Effector CD4-positive, alpha-beta T cell (primary cell): ENCODE measurements around the gene ZNF770.

Source experiments
- DNase-seq: peaks from one replicate; pipeline ENCODE4 v3.0.0-alpha.2; 2020
- total RNA-seq: gene quantifications from one replicate; lab custom pipeline; 2026; lab: John Stamatoyannopoulos, UW

ZNF770 gene, protein sequence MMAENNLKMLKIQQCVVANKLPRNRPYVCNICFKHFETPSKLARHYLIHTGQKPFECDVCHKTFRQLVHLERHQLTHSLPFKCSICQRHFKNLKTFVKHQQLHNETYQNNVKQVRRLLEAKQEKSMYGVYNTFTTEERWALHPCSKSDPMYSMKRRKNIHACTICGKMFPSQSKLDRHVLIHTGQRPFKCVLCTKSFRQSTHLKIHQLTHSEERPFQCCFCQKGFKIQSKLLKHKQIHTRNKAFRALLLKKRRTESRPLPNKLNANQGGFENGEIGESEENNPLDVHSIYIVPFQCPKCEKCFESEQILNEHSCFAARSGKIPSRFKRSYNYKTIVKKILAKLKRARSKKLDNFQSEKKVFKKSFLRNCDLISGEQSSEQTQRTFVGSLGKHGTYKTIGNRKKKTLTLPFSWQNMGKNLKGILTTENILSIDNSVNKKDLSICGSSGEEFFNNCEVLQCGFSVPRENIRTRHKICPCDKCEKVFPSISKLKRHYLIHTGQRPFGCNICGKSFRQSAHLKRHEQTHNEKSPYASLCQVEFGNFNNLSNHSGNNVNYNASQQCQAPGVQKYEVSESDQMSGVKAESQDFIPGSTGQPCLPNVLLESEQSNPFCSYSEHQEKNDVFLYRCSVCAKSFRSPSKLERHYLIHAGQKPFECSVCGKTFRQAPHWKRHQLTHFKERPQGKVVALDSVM
- 82.9 reads per million, percentile 79 among the genes with 10 or more reads in this experiment for total RNA-seq

DNA sequence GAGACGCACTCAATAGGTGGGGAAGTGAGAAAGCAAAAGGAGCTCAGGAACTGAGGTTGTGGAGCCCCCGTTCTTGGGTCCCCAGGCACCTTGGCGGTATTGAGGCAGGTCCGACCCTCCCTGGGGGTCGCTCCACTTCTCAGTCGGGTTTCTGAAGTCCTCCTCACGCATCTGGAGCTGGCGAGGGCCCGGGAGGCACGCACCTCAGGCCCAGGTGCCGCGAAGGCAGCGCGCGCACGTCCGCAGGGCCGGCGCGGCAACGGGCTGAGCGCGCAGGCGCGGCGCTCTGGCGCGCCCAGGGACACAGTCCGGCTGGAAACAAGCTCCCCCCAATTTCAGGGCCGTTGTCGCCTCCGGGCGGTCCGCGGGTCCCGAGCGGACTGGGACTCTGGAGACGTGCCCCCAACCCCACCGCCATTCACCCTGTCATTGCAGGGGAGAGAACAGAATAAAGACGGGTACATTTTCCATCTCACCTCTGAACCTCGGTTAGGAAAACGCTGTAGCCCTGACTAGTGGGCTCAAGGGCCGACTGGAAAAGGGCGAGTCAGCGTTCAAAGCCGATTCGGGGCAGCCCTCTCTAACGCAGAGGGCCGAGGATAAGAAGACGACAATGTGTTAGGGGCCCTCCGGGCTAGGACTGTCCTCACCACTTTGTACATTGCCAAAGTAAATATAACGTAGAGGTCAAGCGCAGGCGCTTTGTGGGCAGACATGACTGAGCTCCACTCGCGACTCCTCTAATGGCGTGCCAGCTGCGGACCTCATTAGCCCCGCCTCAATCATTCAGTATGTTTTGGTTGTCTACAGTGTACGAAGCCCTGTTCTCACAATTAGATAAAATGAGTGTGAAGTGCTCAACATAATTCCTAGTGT lies at the start of gene ZNF770:
TSS of gene ZNF770 (minus strand) at position 261 of the 876 bp plus-strand sequence. CDS start 4,853 bp downstream, outside the sequence.
- DNase-seq: peak; percentile 70

DNA sequence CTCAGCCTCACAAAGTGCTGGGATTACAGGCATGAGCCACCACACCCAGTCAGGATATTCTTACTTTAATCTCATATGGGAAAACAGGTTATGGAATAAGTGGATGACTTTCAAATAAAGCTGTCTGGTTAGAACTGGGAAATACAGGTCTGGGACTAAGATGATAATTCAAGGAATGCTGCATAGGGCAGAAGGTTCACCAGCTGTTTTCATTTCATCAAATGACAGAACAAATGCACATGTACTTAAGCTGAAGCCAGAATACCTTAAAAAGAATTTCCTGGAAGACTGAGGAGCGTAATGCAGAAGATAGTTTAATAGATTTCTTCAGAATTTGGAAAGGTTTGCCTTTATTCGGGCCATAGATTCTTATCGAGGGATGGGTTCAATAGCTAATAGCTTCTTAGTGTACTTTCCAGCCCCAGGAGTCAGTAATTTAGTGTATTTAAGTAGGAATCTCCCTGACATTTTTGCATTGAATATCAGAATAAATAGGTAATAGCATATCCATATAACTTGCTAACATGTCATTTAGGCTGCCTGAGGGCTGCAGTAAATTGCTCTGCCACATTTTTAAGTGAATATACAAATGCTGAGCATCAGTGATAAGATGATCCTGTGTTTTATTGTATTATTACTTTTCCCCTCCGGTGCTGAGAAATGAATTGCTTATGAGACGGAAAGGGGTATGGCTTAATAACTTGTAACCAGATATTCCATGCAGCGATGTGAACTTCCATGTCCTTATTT lies 40.3 kb upstream of the ZNF770 start:
- no peak for DNase-seq

DNA sequence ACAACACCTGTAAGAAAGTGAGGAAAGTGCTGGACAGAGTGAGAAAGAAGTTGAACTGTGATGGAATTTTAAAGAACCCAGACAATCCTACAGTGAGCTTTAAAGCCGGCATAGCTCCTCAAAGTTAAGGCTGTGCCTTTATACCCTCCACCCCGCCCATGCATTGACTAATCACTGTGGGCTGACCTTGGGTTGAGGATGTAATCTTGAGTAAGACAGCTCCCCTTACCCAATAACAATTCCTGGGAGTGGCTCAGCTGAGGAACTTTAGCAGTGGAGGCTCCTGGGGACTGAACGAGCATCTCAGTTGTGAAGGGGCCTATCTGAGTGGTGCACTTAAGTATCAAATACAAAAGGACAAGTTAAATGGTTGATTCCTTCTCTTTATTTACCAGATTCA lies 35.7 kb upstream of the ZNF770 start:
- DNase-seq: no peak

DNA sequence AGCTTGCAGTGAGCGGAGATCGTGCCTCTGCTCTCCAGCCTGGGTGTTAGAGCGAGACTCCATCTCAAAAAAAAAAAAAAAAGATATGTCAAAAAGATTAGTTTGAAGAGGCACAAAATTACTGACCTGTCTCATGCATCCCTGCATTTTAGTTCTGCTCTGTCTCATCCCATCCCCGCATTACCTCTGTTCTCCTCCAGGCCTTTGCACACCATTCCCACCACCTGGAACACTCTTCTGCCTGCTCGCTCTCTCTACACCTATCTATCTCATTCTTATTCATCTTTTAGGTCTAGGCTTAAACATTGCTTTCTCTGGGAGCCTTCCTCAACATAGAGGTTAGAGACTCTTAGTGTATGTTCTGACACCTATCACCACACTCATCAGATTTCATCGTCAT lies 32.9 kb upstream of the ZNF770 start:
- no peak for DNase-seq

DNA sequence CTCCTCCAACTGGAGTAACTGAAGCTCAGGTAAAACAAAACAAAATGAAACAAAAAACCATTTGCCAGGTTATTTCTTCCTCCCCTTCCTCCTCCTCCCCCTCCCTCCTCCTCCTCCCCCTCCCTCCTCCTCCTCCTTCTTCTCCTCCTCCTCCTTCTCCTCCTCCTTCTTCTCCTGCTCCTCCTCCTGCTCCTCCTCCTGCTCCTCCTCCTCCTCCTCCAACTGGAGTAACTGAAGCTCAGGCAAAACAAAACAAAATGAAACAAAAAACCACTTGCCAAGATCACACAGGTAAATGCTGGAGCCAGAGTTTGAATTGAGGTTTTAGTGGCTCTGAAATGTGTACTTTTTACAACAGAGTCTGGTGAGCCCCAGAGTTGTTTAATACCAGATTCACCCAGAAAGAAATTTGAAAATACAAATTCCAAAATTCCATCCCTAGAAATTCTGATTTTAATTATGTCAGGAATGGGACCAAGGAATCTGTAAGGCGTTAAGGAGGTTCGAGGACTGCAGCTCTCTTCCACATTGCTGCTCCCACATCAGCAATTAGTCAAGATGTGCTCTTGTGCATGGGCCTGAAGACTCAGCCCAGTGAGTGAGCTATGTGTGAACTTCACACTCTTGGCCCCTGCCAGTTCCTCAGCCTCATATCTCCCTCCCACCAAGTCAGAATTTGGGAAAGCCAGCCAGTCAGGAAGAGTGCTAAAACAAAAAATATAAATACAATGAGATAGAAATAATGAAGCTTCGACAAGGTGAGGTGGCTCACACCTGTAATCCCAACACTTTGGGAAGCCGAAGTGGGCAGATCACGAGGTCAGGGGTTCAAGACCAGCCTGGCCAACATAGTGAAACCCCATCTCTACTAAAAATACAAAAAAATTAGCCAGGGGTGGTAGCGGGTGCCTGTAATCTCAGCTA lies 31.6 kb upstream of the ZNF770 start:
- no peak for DNase-seq

DNA sequence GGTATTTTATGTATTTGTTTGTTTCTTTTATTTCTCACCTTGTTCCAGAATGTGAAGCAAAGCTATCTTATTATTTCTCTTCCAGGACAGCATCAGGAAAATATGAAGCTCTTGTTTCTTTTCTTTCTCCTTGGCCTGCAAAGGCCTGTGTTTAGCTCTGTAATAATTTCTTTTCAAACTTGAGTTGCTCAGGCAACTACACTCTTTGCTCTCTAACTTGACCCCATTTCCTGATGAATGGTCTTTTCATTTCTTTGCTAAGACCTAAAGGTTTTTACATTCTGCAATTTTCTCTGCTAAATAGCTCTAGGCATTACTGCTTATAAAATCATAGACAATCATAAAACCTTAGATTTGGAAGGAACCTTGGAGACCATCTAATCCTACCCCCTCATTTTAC lies 26.2 kb upstream of the ZNF770 start:
- no peak for DNase-seq

DNA sequence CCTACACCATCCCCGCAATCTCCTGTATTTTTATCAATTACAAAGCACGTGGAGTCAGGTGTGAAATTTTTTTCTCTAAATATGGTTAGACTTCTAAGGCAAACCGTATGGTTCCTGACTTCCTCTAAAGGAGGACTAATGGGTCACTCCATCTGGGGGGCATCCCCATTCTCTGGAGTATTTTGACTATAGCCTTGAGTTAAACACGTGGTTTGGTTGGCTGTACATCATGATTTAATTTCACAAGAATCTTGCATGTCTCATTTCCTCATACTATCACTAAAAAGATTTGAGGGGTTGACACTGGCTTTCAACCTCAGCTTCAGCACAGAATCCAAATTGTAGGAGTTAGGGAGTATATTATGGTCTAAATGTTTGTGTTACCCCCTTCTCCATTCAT lies 25.3 kb upstream of the ZNF770 start:
- no peak for DNase-seq

DNA sequence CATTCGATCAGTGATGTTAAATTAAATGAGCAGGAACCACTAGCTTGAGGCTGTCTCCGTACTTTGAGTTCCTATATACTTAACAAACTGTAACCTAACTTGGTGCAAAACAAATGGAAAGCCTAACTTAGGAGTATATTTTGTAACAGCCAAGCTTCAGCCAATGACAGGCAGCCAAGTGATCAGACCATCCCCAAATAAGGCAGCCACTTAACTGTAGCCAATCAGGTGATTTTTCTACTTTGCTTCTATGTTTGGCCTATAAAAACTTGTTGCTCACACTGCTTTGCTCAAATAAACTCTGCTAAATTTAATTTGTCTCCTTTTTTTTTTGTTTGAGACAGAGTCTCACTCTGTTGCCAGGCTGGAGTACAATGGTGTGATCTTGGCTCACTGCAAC lies 19.3 kb upstream of the ZNF770 start:
- DNase-seq: no peak

DNA sequence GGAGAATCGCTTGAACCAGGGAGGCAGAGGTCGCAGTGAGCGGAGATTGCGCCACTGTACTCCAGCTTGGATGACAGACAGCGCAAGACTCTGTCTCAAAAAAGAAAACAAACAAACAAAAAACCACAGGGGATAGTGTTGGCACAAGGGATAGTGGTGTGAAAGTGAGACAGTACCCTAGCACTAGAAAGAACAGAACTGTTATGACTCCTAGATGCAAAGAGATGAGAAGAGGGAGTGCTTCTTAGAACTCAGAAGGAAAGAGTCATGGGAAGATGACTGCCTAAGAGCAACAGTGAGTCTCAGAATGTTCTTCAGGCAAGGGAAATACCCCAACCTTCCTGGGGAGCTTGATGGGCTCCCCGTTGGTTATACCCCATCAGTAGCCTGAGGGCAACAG lies 17.8 kb upstream of the ZNF770 start:
- no peak for DNase-seq

DNA sequence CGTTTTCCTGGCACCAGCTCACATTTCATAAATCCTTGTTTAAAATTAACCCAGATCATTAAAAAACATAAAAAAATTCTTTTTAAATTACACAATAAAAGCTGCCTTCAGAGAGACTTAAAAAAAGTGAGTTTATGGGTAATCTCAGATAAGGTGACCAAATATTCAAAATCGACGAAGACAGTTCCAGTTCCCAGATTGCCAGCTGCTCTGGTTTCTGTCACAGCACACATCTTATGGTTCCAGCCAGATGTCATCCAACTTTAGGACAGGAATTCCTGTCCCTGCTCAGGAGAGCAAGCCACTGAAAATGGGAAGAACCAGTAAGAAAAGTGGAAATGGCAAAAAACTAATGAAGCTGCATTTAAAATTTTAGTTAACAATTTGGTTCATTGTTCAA lies 15.8 kb upstream of the ZNF770 start:
- DNase-seq: no peak

DNA sequence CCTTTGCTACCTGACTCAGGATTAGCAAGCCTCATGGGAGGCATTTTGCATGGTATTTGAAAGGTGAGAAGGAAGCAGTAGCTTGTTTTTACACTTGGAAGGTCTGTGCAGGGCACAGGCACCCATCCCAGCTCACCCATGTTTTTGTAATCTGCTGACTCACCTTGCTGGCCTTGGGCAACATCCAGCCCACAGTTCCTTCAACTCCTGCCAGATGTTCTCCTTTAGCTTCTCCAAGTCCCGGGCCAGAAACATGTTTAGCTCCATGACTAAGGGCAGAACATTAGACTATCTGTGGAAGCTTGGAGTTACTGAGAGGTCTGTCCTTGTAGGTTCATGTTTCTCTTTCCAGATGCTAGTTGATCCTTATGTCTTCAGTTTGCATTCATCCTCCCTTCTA lies 12.4 kb upstream of the ZNF770 start:
- no peak for DNase-seq

DNA sequence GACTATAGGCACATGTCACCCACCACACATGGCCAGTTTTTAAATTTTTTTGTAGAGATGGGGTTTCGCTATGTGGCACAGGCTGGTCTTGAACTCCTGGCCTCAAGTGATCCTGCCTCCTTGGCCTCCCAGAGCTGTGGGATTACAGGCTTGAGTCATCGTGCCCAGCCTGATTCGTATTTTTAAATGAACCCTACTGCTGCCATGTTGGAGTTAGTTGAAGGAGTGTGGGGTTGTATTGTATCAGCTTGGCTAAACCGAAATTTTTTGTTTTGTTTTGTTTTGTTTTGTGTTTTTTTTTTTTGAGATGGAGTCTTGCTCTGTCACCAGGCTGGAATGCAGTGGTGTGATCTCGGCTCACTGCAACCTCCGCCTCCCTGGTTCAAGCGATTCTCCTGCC lies 11.8 kb upstream of the ZNF770 start:
- DNase-seq: no peak

DNA sequence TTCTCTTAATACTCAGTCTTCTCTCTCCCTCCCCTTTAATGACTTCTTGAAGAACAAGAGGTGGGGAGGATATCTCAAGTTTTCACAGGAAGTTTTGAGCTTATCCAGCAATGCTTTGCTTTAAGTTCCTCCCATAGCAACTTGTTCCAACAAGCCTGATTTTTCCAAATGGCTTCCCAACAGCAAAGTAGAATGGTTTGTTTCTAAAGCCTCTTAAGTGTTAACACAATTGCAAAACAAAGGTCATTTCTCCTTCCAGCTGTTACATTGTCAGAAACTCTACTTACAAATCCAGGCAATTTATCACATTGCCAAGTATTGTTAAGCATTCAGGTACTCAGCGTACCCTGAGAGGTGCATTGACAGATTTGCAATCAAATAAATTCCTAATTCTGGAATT lies 6.8 kb upstream of the ZNF770 start:
- no peak for DNase-seq

DNA sequence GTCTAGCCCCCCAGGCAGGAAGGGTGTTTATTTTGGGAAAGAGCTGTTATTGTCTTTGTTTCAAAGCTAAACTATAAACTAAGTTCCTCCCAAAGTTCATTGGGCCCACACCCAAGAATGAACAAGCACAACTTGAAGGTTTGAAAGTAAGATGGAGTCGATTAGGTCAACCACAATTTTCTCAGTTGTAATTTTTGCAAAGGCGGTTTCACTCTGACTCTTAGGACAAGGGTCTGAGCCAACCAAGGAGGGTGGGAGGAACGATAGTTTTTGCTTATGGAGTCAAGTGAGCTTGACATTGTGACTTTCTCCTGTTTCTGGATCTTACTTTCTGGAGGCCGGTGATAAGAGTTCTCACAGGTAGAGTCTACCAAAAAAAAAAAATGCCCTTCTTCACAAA lies 5.8 kb upstream of the ZNF770 start:
- no peak for DNase-seq

DNA sequence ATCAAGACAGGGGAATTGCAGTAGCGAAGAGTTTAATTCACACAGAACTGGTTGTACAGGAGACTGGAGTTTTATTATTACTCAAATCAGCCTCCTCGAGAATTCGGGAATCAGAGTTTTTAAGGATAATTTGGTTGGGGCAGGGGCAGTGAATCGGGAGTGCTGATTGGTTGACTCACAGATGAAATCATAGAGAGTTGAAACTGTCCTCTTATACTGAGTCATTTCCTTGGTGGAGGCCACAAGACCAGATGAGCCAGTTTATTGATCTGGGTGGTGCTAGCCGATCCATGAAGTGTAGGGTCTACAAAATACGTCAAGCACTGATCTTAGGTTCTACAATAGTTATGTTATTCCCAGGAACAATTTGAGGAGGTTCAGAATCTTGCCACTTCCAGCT lies 5.3 kb upstream of the ZNF770 start:
- DNase-seq: no peak

DNA sequence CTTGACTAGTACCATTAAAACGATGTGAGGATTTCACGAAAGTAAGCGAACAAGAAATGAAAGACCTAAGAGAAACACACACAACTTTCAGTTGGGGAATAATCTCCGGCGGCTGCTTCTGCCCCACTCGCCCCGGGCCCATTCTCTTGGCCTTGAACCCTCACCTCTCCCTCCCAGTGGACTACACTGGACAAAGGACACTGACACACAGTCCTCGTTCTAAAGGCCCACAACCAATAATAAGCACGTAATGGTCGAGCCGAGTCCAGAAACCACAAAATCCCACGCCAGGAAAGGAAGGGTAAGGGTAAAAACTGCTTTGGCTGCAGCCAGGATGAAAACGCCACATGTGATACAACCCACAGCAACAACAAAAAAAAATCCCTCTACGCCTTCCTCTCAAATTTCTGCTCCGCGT lies 469 bp downstream of the ZNF770 start:
- no peak for DNase-seq

DNA sequence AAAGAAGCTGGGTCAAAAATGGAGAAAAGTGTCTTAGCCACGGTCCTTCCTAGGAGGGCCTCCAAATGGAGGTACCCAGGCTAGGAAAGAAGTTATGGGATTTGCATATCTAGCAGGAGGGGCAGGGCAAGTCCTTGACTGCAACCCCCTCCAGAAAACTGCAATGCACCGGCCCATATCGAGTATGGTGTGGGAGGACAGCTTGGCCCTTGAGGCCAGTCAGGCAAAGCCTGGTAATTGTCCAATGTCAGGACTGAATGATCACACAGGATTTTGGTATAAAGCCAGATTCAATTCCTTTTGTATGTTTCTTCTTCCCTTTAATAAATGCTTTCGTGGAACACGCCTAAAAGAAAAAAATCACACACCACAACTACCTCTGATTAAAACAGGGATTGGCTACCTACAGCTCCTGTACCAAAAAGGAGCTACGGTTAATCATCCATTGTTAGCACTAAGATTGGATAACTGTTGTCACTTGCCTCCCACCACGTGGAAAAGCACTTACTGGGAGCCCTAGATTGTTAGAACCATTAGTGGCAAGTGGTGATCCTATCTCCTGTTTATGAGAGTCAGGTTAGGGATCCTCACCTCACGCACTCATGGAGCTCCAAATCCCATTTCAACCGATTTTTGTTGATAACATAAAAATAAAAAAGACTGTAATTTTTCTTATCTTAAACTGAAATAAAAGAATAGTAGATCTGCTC lies 1.2 kb downstream of the ZNF770 start:
- no peak for DNase-seq

DNA sequence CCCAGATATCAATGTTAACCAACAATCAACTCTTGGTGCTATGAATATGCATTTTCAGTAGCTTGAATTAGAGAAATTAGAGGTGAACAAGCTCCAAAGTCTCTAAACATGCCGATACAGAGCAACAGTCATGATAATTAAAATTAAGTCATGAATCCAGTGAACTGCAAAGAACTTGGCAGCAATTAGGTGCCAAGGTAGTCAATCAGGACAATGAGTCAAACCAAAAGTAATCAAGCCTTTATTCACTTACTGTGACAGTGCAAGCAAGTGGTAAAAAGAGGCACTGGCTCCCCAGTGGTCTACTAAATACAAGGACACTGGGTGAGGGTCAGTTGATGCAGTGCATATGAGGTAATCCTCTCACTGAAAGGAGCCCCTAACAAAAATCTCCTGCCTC lies 1.8 kb downstream of the ZNF770 start:
- DNase-seq: no peak

DNA sequence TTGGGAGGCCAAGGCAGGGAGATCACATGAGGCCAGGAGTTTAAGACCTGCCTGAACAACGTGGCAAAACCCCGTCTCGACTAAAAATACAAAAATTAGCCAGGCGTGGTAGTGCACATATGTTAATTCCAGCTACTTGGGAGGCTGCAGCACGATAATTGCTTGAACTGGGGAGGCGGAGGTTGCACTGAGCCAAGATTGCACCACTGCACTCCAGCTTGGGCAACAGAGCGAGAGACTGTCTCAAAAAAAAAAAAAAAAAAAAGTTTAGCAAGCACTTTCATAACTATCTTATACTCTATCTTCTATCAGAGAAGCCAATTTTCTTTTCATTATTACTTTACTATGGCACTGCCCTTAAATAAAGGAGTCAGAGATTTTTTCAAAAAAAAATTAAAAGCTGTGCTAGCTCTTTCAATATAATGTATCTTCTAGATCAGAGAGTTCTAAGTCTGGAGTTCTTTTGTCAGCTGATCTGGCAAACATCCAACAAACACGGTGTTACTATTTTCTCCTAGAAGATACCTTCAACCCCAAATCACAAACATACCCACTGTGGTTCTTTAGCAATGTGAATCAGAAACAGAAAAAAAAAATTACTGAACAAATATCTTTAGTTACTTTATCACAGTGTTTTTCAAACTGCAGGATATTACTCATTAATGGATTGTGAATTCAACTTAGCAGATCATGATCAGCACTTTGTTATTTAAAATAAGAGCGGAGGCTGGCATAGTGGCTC lies 3.0 kb downstream of the ZNF770 start:
- DNase-seq: no peak

DNA sequence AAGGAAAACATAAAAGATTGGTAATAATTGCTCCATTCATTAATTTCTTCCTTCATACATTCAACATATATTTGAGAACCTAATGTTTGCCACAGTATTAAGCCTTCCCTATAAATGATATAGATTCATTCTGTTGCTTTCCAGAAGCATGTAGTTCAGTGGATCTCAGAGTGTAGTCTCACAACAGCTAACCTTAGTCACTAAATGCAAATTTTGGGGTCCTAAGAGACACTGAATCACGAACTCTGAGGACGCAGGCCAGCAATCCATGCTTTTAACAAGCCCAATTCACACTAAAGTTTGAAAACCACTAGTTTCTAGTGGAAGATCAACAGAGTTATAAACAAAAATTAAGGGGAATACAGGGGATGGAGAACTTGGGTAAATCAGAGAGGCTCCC lies 11.3 kb downstream of the ZNF770 start:
- DNase-seq: no peak
